ENCODE results near the gene FANCC. TPM values are rescaled to one million over a fixed set of nuclear protein-coding genes. Genes with fewer than 3 reads are reported as not detected.

The FANCC gene
- total and polyA plus RNA-seq, 2 of the 4 experiments (the other 2 are of a cell fraction), result 4.7 to 6.3 TPM

- H3K36me3 ChIP-seq (ENCODE audit: control insufficient read depth, insufficient read depth, low read length), result no peaks in the 10 kb centered on the region
- H3K79me1 ChIP-seq (ENCODE audit: low read depth in 1 of 2, low read length in 2 of 2), result no peaks in the 10 kb centered on the region
- H3K9ac ChIP-seq (ENCODE audit: low read depth, low read length), result no peak overlapping the region
- H3K4ac ChIP-seq (ENCODE audit: low read depth, low read length), result no peak overlapping the region
- no peak overlapping the region for H2AK5ac ChIP-seq (ENCODE audit: low read depth, low read length)
- H2AK9ac ChIP-seq (replicated peaks; ENCODE audit: low read depth, low read length, poor library complexity), result no peak overlapping the region
- no peak overlapping the region for H2AFZ ChIP-seq (replicated peaks; ENCODE audit: low read length, poor library complexity)
- in situ Hi-C loops (cut with MboI; ENCODE audit: low sequenced_read_pairs) (no loop called here), intact Hi-C loops (cut with micrococcal nuclease) (loop anchor here (5.0 kb wide), 1 partner anchor 1085 kb away; no protein-coding TSS in a partner anchor), dilution Hi-C loops (cut with HindIII; ENCODE audit: low sequenced_read_pairs, unreplicated experiment) (no loop called here)
- no peak overlapping the region for H2BK5ac ChIP-seq (ENCODE audit: low read depth, low read length, poor library complexity, severe bottlenecking)
- H3K18ac ChIP-seq (ENCODE audit: low read depth, low read length), result no peak overlapping the region
- no peak overlapping the region for H3K56ac ChIP-seq (ENCODE audit: extremely low read depth, insufficient read depth, low read length)
- no peak overlapping the region for H4K5ac ChIP-seq (ENCODE audit: low read depth, low read length)
- H3K14ac ChIP-seq (replicated peaks; ENCODE audit: low read depth, low read length), result no peak overlapping the region
- TF ChIP-seq CEBPB (IDR thresholded peaks at IDR 0.05; ENCODE audit: low read depth, low read length) (0 out of 2 replicates have a peak, but pooled peaks have one; percentile 8), NFE2L2 (IDR thresholded peaks at IDR 0.05; ENCODE audit: low read depth, low read length) (no peak), SMC3 (IDR thresholded peaks at IDR 0.05; ENCODE audit: low read depth, low read length) (no peak)
- no peak for ATAC-seq (ENCODE audit: low read depth)
- no peaks in the 10 kb centered on the region for H3K27me3 ChIP-seq (ENCODE audit: control insufficient read depth, insufficient read depth, low read length)
- no peak overlapping the region for H3K4me2 ChIP-seq (ENCODE audit: low read depth, low read length)
- H3K4me3 ChIP-seq (ENCODE audit: insufficient read depth, low read depth, low read length), result no peak overlapping the region
- no peaks in the 10 kb centered on the region; the same call in 1 of the 2 replicates for H3K9me1 ChIP-seq (ENCODE audit: insufficient read depth, low read length)
- no peak overlapping the region for H4K8ac ChIP-seq (ENCODE audit: low read depth in 2 of 2, low read length in 2 of 2)
- ChIA-PET POLR2A (ENCODE audit: unreplicated experiment) (no interaction called here), CTCF (interaction anchor here (1.8 to 6.4 kb wide), 2 partner anchors 10 to 451 kb away, joined by 9 to 47 read pairs; no protein-coding TSS in a partner anchor)
- H2BK15ac ChIP-seq (ENCODE audit: low read depth, low read length), result no peak overlapping the region
- WGBS, 2 experiments (ENCODE audit: extremely low coverage in 2 of 2, insufficient read length in 1 of 2), result 84% methylated on average over 3 of the region's 17 CpGs; no CpG with 5 or more reads in 1 of the 2 experiments
- H2BK20ac ChIP-seq (ENCODE audit: low read depth, low read length), result no peak overlapping the region
- no peaks in the 10 kb centered on the region for H4K20me1 ChIP-seq (ENCODE audit: insufficient read depth, low read length)
- no peak overlapping the region for H3K23ac ChIP-seq (ENCODE audit: low read depth, low read length)
- H3K27ac ChIP-seq (ENCODE audit: insufficient read depth, low read length), result no peak overlapping the region
- H3K9me3 ChIP-seq (ENCODE audit: control insufficient read depth, insufficient read depth, low read length), result no peaks in the 10 kb centered on the region
- no peak overlapping the region for H2BK120ac ChIP-seq (ENCODE audit: low read depth, low read length)
- no TSS peak for BruUV-seq (replicated peaks)
- no peak overlapping the region for H4K91ac ChIP-seq (ENCODE audit: insufficient read depth, low read depth, low read length)
- H3K4me1 ChIP-seq (ENCODE audit: control insufficient read depth, insufficient read depth, low read length), result peaks cover 2% of the 10 kb centered on the region; the same call in 1 of the 2 replicates
- DNase-seq, result no peak
These were observed 184.9 kb downstream of the FANCC start for GRCh38 chr9:95132366-95133324.

Measured in IMR-90 (cell line).